HUES64 (cell line): ENCODE measurements around the gene LARP1.

ENCODE experiments used
- H3K27ac ChIP-seq: 2 replicates; pipeline ENCODE4 v1.7.0; 2013; ENCODE audit warnings: low read depth, low read length, inconsistent platforms
- H3K27me3 ChIP-seq: 2 replicates; pipeline ENCODE4 v1.6.1; 2013; ENCODE audit warnings: mild to moderate bottlenecking, low read length; ENCODE audit not compliant: insufficient read depth
- H3K36me3 ChIP-seq: 2 replicates; pipeline ENCODE4 v1.6.1; 2013; ENCODE audit warnings: mild to moderate bottlenecking, low read length; ENCODE audit not compliant: insufficient read depth
- H3K4me1 ChIP-seq: 2 replicates; pipeline ENCODE4 v1.6.1; 2013; ENCODE audit warnings: mild to moderate bottlenecking, low read length, moderate library complexity; ENCODE audit not compliant: insufficient read depth
- H3K4me3 ChIP-seq: 2 replicates; pipeline ENCODE4 v1.5.1; 2013; ENCODE audit warnings: mild to moderate bottlenecking, low read length, moderate library complexity
- H3K9ac ChIP-seq: 2 replicates; pipeline ENCODE4 v1.6.1; 2013; ENCODE audit warnings: mild to moderate bottlenecking, low read depth, low read length
- H3K9me3 ChIP-seq: 2 replicates; pipeline ENCODE4 v1.6.1; 2013; ENCODE audit warnings: low read depth, low read length; ENCODE audit not compliant: insufficient read depth
- WGBS: fragments of 150-250, 120-280 bp; methylation state at CpG from one replicate; pipeline ENCODE4 v1.1.7; 2013; ENCODE audit warnings: missing lambda C conversion rate; 5-methylcytosine and 5-hydroxymethylcytosine counted together

The LARP1 gene

DNA sequence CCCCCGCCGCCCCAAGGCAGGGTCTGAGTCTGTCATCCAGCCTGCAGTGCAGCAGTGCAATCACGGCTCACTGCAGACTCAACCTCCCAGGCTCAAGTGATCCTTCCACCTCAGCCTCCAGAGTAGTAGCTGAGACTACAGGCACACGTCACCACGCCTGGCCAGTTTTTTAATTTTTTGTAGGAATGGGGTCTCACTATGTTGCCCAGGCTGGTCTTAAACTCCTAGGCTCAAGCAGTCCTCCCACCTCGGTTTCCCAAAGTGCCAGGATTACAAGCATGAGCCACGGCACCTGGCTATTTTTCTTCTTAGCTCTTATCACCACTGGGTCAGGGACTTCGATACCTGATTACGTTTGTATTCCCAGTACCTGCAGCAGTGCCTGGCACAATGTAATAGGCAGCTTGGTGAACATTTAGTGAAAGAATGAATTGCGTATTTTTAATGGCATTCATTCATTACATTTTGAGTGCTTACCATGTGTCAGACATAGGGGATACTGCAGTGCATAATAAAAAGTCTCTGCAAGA lies 10.3 kb downstream of the LARP1 start:
- H3K9me3 ChIP-seq = no peaks in the 10 kb centered on the region
- H3K36me3 ChIP-seq = no peaks in the 10 kb centered on the region
- no peak overlapping the region for H3K27ac ChIP-seq
- WGBS = 91% methylated on average over 10 of the region's 10 CpGs
- H3K27me3 ChIP-seq = no peaks in the 10 kb centered on the region
- H3K9ac ChIP-seq = no peak overlapping the region
- no peak overlapping the region for H3K4me3 ChIP-seq
- H3K4me1 ChIP-seq = peaks cover 65% of the 10 kb centered on the region

DNA sequence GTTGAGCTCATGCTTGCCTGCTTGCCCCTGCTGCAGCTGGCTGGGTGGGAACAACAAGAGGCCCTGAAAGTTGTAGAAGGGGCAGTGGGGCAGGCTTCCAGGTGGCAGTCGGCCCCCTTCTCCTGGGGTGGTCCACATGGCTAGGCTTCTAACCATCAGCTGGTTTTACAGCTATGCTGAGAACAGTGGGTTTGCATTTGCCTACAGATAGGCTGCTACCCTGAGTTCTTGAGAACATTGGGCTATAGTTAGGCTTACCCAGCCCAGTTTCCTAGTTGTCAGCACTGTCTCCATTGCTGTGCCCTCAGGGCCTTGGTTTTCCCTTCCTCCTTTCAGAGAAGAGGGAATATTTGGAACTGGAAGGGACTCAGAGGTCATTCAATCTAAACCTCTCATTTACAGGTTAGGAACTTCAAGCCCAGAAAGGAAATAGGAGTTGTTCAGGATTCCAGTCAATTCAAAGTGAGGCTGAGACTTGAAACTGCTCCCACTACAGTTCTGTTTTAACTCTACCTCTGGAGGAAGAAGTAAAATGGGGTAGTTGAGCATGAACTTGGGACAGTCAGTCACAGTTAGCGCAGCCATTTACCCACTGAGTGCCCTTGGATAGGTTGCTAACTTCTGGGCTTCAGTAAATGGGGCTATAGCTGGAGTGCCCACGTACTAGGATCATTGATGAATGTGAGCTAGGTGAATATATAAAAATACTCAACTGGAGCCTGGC lies 11.5 kb downstream of the LARP1 start:
- Histone ChIP-seq H3K36me3 (0 out of 2 replicates have a peak, but pooled peaks cover 4% of the 10 kb centered on the region), H3K9ac (no peak overlapping the region), H3K27ac (no peak overlapping the region), H3K4me1 (peaks cover 61% of the 10 kb centered on the region), H3K4me3 (no peak overlapping the region), H3K27me3 (no peaks in the 10 kb centered on the region), H3K9me3 (no peaks in the 10 kb centered on the region)
- WGBS = 92% methylated on average over 3 of the region's 3 CpGs

DNA sequence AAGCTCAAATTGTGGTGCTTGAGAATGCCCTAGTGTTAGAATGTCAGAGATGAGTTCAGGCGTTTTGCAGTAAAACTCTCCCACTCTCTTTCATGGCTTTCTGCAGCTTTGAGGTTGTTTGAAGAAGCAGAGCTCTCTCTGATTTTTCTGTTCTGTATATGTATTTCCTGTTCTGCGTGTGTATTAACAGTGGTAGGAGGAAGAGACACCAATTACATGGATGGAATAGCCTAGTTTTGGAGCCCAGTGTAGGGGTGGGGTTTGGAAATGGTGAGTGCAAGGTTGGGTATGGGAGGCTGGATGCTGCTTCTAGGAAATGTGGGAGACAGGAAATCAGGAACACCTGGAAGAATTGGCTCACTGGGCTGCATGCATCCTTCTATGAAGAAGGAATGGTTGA lies 12.4 kb downstream of the LARP1 start:
- Histone ChIP-seq H3K9ac (no peak overlapping the region), H3K36me3 (0 out of 2 replicates have a peak, but pooled peaks cover 4% of the 10 kb centered on the region), H3K4me1 (peaks cover 66% of the 10 kb centered on the region), H3K9me3 (no peaks in the 10 kb centered on the region), H3K27me3 (no peaks in the 10 kb centered on the region), H3K4me3 (no peak overlapping the region), H3K27ac (no peak overlapping the region)
- WGBS = 84% methylated on average over 2 of the region's 2 CpGs

DNA sequence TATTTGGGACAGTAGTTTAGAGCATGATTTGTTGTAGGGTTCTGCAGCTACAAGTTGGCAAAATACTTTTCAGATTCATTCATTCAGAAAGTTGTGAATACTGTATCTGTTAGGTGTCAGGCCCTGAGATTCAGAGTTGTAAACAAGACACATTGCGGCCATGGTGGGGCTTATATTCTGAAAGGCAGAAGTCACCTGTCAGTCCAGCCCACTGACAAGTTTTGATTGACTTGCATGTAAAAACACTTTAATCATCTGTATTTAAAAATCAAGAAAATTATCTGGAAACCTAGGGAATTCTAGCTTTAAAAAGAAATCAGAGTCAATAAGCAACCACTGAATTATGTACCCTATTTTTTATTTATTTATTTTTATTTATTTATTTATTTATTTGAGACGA lies 13.0 kb downstream of the LARP1 start:
- Histone ChIP-seq H3K4me3 (no peak overlapping the region), H3K36me3 (peaks cover 4% of the 10 kb centered on the region; the same call in 1 of the 2 replicates), H3K27ac (no peak overlapping the region), H3K9ac (no peak overlapping the region), H3K9me3 (no peaks in the 10 kb centered on the region), H3K4me1 (peaks cover 66% of the 10 kb centered on the region), H3K27me3 (no peaks in the 10 kb centered on the region)
- WGBS = 98% methylated on average over 2 of the region's 2 CpGs

DNA sequence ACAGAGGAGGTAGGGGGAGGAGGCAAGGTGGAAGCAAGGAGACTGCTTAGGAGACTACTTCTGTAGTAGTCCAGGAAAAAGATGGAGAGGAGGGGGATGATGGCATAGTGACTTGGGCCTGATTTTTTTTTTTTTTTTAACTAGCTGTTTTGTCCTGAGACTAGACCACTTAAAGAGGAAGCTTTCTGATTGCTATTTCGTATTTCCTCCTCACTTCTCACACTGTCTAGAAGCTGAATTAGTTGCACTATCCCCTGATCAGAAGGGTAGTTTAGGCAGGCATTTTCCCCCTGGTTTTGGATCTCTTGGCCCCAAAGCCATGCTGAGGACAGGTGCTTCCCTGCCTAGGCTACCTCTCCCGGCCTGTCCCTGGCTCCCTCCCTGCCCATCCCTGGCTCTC lies 14.9 kb downstream of the LARP1 start:
- Histone ChIP-seq H3K9me3 (no peaks in the 10 kb centered on the region), H3K27me3 (no peaks in the 10 kb centered on the region), H3K9ac (no peak overlapping the region), H3K4me3 (no peak overlapping the region), H3K36me3 (peaks cover 4% of the 10 kb centered on the region; the same call in 1 of the 2 replicates), H3K4me1 (peaks cover 81% of the 10 kb centered on the region), H3K27ac (no peak overlapping the region)
- WGBS = 81% methylated on average over 2 of the region's 2 CpGs

DNA sequence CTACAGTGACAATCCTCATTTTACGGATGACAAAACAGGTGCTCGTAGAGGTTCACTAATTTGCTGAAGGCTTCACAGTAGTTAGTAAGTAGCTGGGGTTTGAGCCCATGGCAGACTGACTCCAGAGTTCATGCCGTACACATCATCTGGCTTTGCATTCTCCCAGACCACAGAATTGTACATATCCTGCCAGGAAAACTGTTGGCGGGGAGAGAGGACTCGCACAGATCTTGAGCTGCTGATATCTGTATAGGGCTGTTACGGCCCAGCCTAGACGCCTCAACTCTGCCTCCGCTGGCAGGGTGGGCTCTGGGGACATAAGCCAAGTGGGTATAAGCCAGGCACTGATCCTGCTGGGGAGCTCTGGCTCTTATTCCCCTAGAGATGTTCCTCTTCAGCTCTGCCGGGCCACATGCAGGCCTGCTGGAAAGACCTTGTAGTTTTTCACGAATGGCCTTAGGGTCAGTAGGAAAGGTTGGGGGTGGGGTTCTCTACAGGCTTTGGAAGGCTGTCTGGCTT lies 16.3 kb downstream of the LARP1 start:
- 64% methylated on average over 10 of the region's 10 CpGs for WGBS
- no peaks in the 10 kb centered on the region for H3K27me3 ChIP-seq
- no peaks in the 10 kb centered on the region for H3K9me3 ChIP-seq
- H3K4me1 ChIP-seq = peaks cover 85% of the 10 kb centered on the region
- H3K4me3 ChIP-seq = no peak overlapping the region; the same call in 1 of the 2 replicates
- H3K27ac ChIP-seq = no peak overlapping the region
- no peak overlapping the region for H3K9ac ChIP-seq
- peaks cover 4% of the 10 kb centered on the region for H3K36me3 ChIP-seq

DNA sequence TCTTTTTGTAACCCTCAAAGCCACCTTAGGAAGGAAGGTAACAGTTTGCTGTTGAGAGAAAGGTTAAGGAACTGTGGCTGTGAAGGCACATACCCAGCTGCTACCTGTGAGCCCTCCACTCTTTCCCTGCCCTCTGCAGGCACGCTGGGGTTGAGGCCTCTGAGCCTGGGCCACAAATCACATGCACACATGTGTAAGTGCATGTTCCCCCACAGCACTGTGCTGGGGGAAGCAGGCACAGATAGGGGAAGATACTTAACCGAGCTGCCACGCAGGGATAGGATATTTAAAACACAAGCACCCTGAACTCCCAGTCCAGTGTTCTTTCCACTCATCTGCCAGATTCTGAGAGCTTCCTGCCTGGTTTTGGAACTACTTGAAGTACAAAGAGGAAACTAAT lies 18.1 kb downstream of the LARP1 start:
- 91% methylated on average over 3 of the region's 3 CpGs for WGBS
- Histone ChIP-seq H3K27ac (no peak overlapping the region), H3K9me3 (no peaks in the 10 kb centered on the region), H3K36me3 (peaks cover 8% of the 10 kb centered on the region), H3K4me1 (peaks cover 69% of the 10 kb centered on the region), H3K27me3 (no peaks in the 10 kb centered on the region), H3K4me3 (no peak overlapping the region), H3K9ac (no peak overlapping the region)

DNA sequence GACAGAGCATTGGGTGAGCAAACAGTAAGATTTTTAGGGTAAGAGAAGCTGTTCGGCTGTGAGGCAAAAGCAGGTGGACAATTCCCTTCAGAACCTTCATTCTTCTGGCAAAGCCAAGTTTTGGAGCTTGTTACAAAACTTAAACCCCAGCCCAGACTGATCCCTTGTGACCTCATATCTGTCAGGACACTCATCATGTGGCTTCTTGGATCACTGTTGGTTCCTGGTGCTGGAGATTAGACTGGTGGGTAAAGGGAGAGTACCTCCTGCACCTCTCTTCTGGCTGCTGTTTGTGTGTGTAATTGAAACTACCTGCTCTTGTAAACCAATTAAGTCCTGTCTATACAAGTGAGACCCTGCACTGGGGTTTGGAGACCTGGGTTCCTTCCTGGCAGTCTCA lies 21.0 kb downstream of the LARP1 start:
- Histone ChIP-seq H3K9me3 (no peaks in the 10 kb centered on the region), H3K27me3 (no peaks in the 10 kb centered on the region), H3K27ac (no peak overlapping the region; the same call in 1 of the 2 replicates), H3K9ac (no peak overlapping the region), H3K4me1 (peaks cover 56% of the 10 kb centered on the region), H3K36me3 (peaks cover 13% of the 10 kb centered on the region), H3K4me3 (no peak overlapping the region)
- 87% methylated on average over 1 of the region's 1 CpG for WGBS

DNA sequence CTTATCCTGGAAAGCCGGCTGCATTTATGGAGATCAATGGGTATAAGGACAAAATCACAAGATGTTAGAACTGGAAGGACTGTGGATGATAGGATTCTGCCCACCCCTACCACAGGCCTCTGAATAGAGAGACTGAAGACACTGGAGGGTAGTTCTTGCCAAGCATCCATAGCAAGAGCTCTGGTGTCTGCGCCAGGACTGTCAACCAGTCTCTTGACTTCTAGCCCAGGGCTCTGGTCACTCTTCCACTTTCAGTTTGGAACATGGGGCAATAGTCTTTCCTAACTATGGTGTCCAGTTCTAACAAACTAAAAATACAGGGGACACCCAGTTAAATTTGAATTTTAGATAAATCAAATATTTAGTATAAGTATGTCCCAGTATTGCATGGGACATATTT lies 23.4 kb downstream of the LARP1 start:
- Histone ChIP-seq H3K9me3 (no peaks in the 10 kb centered on the region), H3K4me1 (peaks cover 58% of the 10 kb centered on the region), H3K9ac (no peak overlapping the region), H3K27me3 (no peaks in the 10 kb centered on the region), H3K4me3 (no peak overlapping the region), H3K27ac (no peak overlapping the region), H3K36me3 (peaks cover 10% of the 10 kb centered on the region; the same call in 1 of the 2 replicates)
- 94% methylated on average over 2 of the region's 2 CpGs for WGBS

DNA sequence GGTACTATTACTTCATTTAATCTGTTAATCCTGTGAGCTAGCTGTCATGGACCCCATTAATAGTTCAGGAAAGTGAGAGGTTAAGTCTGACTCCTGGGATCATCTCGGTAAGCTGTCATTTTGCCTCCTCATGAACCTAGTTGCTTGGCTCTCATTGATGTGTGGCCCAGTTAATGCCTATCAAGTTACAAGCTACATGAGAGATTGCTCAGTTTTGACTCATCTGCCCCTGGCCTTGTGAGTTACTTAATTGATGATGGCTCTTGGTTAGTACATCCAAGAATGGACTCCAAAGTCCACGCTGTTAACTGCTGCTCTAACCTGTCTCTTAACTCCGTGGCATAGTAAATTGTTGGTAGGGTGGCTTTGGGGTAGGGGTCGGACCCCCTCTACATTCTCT lies 23.9 kb downstream of the LARP1 start:
- Histone ChIP-seq H3K4me1 (peaks cover 58% of the 10 kb centered on the region), H3K27me3 (no peaks in the 10 kb centered on the region), H3K9ac (no peak overlapping the region), H3K27ac (no peak overlapping the region), H3K9me3 (no peaks in the 10 kb centered on the region), H3K36me3 (peaks cover 10% of the 10 kb centered on the region; the same call in 1 of the 2 replicates), H3K4me3 (no peak overlapping the region)
- 97% methylated on average over 3 of the region's 4 CpGs for WGBS

DNA sequence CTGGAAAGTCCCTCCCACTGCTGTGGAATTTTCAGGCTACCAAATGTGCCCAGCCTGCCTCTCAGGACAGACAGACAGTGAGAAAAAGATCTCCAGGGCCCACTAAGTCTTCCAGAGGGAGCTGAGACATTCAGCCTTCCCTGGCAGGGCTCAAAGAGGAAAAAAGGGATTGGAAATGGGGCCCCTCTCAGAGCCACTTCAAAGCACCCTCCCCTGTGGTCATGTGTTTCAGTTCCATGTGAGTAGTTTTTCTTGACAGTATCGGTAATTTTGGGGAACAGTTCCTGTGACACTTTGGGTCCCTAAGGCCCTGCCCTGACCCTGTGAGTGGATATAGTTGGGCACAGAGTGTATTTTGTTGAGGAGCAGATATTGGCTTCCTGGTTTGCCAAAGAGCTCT lies 25.0 kb downstream of the LARP1 start:
- peaks cover 58% of the 10 kb centered on the region for H3K4me1 ChIP-seq
- no peaks in the 10 kb centered on the region for H3K9me3 ChIP-seq
- no peaks in the 10 kb centered on the region for H3K27me3 ChIP-seq
- peaks cover 10% of the 10 kb centered on the region; the same call in 1 of the 2 replicates for H3K36me3 ChIP-seq
- no peak overlapping the region; the same call in 1 of the 2 replicates for H3K27ac ChIP-seq
- no peak overlapping the region for H3K4me3 ChIP-seq
- 95% methylated on average over 1 of the region's 1 CpG for WGBS
- H3K9ac ChIP-seq = no peak overlapping the region
